Transverse colon (tissue), 4 donors: ENCODE results near the gene RMI2.

ENCODE experiments used
- EP300 ChIP-seq: sonication (generic); formaldehyde crosslinking; IDR thresholded peaks from one replicate; pipeline ENCODE4 v1.6.1; 2017; ENCODE audit warnings: antibody characterized with exemption, low read depth
- POLR2A ChIP-seq: fragments of 450-650 bp; IDR thresholded peaks from one replicate; pipeline ENCODE4 v1.6.1; 2016; ENCODE audit warnings: antibody characterized with exemption, mild to moderate bottlenecking, moderate library complexity
- POLR2AphosphoS5 ChIP-seq, 3 donors: sonication (generic); formaldehyde crosslinking; IDR thresholded peaks; one replicate each; pipeline ENCODE4 v1.6.1; 2016; ENCODE audit warnings: antibody characterized with exemption in 3 of 3
- TF ChIP-seq, protein P1 (sequence below), 5 experiments: fragments of 200-600 bp in 3 of 5; fragments of 450-650 bp in 2 of 5; sonication (generic) in 3 of 5; IDR thresholded peaks; 1 replicate in 2 of 5; 2 replicates in 3 of 5; pipeline ENCODE4 v1.5.1; 2016 to 2017; ENCODE audit warnings: antibody characterized with exemption in 5 of 5, inconsistent platforms in 3 of 5, mild to moderate bottlenecking in 2 of 5, moderate library complexity in 1 of 5

DNA sequence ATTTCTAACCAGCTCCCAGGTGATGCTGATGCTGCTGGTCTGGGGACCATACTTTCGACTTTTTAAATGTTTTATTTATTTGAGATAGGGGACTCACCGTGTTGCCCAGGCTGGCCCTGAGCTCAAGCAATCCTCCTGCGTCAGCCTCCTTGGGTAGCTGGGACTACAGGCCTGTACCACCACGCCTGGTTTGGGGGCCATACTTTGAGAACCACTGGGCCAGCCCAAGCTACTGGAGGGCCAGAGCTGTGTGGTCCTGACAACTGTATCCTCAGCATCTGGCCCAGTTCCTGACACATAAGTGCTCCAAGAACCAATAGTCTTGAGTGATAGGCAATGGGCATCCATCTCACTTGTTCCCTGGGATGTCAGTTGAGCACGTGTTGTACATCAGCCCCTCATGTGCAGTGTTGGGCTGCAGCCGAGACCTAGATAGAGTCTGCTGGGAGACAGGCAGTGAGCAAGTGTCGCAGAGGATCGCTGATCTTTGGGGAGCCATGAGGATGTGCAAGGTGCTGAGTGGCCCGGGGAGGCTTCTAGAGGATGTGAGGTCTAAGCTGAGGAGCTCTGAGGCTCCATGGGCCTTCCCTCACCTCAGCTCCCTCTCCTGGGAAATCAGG is 1.6 kb downstream of the RMI2 start:
- TF ChIP-seq, protein P1, sequence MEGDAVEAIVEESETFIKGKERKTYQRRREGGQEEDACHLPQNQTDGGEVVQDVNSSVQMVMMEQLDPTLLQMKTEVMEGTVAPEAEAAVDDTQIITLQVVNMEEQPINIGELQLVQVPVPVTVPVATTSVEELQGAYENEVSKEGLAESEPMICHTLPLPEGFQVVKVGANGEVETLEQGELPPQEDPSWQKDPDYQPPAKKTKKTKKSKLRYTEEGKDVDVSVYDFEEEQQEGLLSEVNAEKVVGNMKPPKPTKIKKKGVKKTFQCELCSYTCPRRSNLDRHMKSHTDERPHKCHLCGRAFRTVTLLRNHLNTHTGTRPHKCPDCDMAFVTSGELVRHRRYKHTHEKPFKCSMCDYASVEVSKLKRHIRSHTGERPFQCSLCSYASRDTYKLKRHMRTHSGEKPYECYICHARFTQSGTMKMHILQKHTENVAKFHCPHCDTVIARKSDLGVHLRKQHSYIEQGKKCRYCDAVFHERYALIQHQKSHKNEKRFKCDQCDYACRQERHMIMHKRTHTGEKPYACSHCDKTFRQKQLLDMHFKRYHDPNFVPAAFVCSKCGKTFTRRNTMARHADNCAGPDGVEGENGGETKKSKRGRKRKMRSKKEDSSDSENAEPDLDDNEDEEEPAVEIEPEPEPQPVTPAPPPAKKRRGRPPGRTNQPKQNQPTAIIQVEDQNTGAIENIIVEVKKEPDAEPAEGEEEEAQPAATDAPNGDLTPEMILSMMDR (IDR thresholded peaks at IDR 0.05), result no peak
- TF ChIP-seq POLR2A, result no peak
- TF ChIP-seq EP300, result no peak
- no peak for TF ChIP-seq POLR2AphosphoS5 (IDR thresholded peaks at IDR 0.05)
